SK-N-SH treated with all-trans-retinoic acid at 6 μM for 48 hours (cell line): ENCODE results near the gene YWHAB.

ENCODE experiments used
- CREB5 ChIP-seq: fragments of 250-450 bp; sonication (Bioruptor Pico); IDR thresholded peaks from 2 replicates; pipeline ENCODE4 v1.5.1; 2020; ENCODE audit warnings: low read depth, mild to moderate bottlenecking, moderate library complexity
- CSDC2 ChIP-seq: fragments of 250-450 bp; sonication (Bioruptor Pico); IDR thresholded peaks from 2 replicates; pipeline ENCODE4 v1.5.0; 2020; ENCODE audit warnings: mild to moderate bottlenecking, moderate library complexity
- ISL1 ChIP-seq: fragments of 250-450 bp; sonication (Bioruptor Pico); IDR thresholded peaks from 2 replicates; pipeline ENCODE4 v2.1.2; 2022; ENCODE audit warnings: mild to moderate bottlenecking, moderate library complexity
- PATZ1 ChIP-seq: fragments of 250-450 bp; sonication (Bioruptor Pico); IDR thresholded peaks from 2 replicates; pipeline ENCODE4 v1.8.0; 2020; ENCODE audit warnings: mild to moderate bottlenecking, moderate library complexity, borderline replicate concordance
- POU6F1 ChIP-seq: fragments of 250-450 bp; sonication (Bioruptor Pico); IDR thresholded peaks from 2 replicates; pipeline ENCODE4 v1.8.0; 2021; ENCODE audit warnings: low read depth, mild to moderate bottlenecking, moderate library complexity, borderline replicate concordance
- RARB ChIP-seq: fragments of 250-450 bp; sonication (Bioruptor Pico); IDR thresholded peaks from 2 replicates; pipeline ENCODE4 v1.8.0; 2021; ENCODE audit warnings: mild to moderate bottlenecking, moderate library complexity
- TSHZ2 ChIP-seq: fragments of 250-450 bp; sonication (Bioruptor Pico); IDR thresholded peaks from 2 replicates; pipeline ENCODE4 v1.5.0; 2020; ENCODE audit warnings: mild to moderate bottlenecking, moderate library complexity
- ZFP3 ChIP-seq: fragments of 250-450 bp; sonication (Bioruptor Pico); IDR thresholded peaks from 2 replicates; pipeline ENCODE4 v1.5.0; 2020; ENCODE audit warnings: mild to moderate bottlenecking, moderate library complexity
- ZFP30 ChIP-seq: fragments of 450-650 bp; formaldehyde crosslinking; IDR thresholded peaks from 2 replicates; pipeline ENCODE4 v1.5.0; 2022; ENCODE audit warnings: mild to moderate bottlenecking, moderate library complexity
- ZNF8 ChIP-seq: fragments of 450-650 bp; formaldehyde crosslinking; IDR thresholded peaks from 2 replicates; pipeline ENCODE4 v1.5.0; 2020; ENCODE audit warnings: mild to moderate bottlenecking, moderate library complexity

- TF ChIP-seq PATZ1 (CRISPR knock-in tag), result no peak
- no peak for TF ChIP-seq TSHZ2 (CRISPR knock-in tag)
- no peak for TF ChIP-seq RARB (CRISPR knock-in tag)
- no peak for TF ChIP-seq CREB5 (CRISPR knock-in tag)
- no peak for TF ChIP-seq ZFP3 (CRISPR knock-in tag)
- no peak for TF ChIP-seq POU6F1
- no peak for TF ChIP-seq ISL1 (CRISPR knock-in tag)
- TF ChIP-seq ZFP30 (CRISPR knock-in tag), result no peak
- TF ChIP-seq ZNF8, result no peak
- no peak for TF ChIP-seq CSDC2 (CRISPR knock-in tag)
Observed at GRCh38 chr20:44856856-44857448, 28.6 kb upstream of the YWHAB start.
